HL-60 (cell line): Measurements from ENCODE around the gene NLRP6.

Experiments used
- CTCF ChIP-seq: IDR thresholded peaks from one replicate; pipeline ENCODE4 v1.5.1; 2011; ENCODE audit warnings: low read length, control low read depth, inconsistent platforms; ENCODE audit not compliant: insufficient read depth
- GABPA ChIP-seq: IDR thresholded peaks from 2 replicates; pipeline ENCODE4 v1.6.1; 2012; ENCODE audit warnings: low read depth
- POLR2AphosphoS5 ChIP-seq: IDR thresholded peaks from 2 replicates; pipeline ENCODE4 v1.6.1; 2012; ENCODE audit warnings: low read depth

- TF ChIP-seq CTCF (no peak), POLR2AphosphoS5 (no peak), GABPA (no peak)
These were observed 56.2 kb downstream of the NLRP6 start for GRCh38 chr11:334264-334994.
